ENCODE results near the gene IL15.
"Not testable (repeated sequence)": the region's sequence is repeated elsewhere in the genome, so short reads cannot be mapped to it uniquely, and the experiment has no call there.

IL15 gene

GRCh38 chr4:141645611-141646340 is 9.4 kb downstream of the IL15 start:
- in situ Hi-C loops (cut with MboI; ENCODE audit: low sequenced_read_pairs): no loop called here

- in situ Hi-C loops (cut with MboI; ENCODE audit: low sequenced_read_pairs): no loop called here
Observed at GRCh38 chr4:141646969-141647368, 10.6 kb downstream of the IL15 start.

GRCh38 chr4:141647966-141648365 is 11.6 kb downstream of the IL15 start:
- in situ Hi-C loops (cut with MboI; ENCODE audit: low sequenced_read_pairs): no loop called here

- in situ Hi-C loops (cut with MboI; ENCODE audit: low sequenced_read_pairs): no loop called here
Observed at GRCh38 chr4:141652161-141652778, 15.9 kb downstream of the IL15 start.

GRCh38 chr4:141654098-141654497 is 17.7 kb downstream of the IL15 start:
- in situ Hi-C loops (cut with MboI; ENCODE audit: low sequenced_read_pairs): no loop called here

GRCh38 chr4:141656031-141656430 is 19.6 kb downstream of the IL15 start:
- in situ Hi-C loops (cut with MboI; ENCODE audit: low sequenced_read_pairs): no loop called here

- in situ Hi-C loops (cut with MboI; ENCODE audit: low sequenced_read_pairs): no loop called here
Observed at GRCh38 chr4:141657550-141658250, 21.3 kb downstream of the IL15 start.

- in situ Hi-C loops (cut with MboI; ENCODE audit: low sequenced_read_pairs): no loop called here
Observed at GRCh38 chr4:141658309-141658708, 21.9 kb downstream of the IL15 start.

- in situ Hi-C loops (cut with MboI; ENCODE audit: low sequenced_read_pairs): no loop called here
Observed at GRCh38 chr4:141659539-141659938, 23.2 kb downstream of the IL15 start.

GRCh38 chr4:141660880-141661279 is 24.5 kb downstream of the IL15 start:
- in situ Hi-C loops (cut with MboI; ENCODE audit: low sequenced_read_pairs): no loop called here

GRCh38 chr4:141668200-141668910 is 32.0 kb downstream of the IL15 start:
- in situ Hi-C loops (cut with MboI; ENCODE audit: low sequenced_read_pairs): no loop called here

GRCh38 chr4:141669501-141669900 is 33.1 kb downstream of the IL15 start:
- in situ Hi-C loops (cut with MboI; ENCODE audit: low sequenced_read_pairs): no loop called here

- in situ Hi-C loops (cut with MboI; ENCODE audit: low sequenced_read_pairs): no loop called here
Observed at GRCh38 chr4:141675384-141675783, 39.0 kb downstream of the IL15 start.

- in situ Hi-C loops (cut with MboI; ENCODE audit: low sequenced_read_pairs): no loop called here
Observed at GRCh38 chr4:141676087-141676670, 39.8 kb downstream of the IL15 start.

- in situ Hi-C loops (cut with MboI; ENCODE audit: low sequenced_read_pairs): no loop called here
Observed at GRCh38 chr4:141680060-141680459, 43.7 kb downstream of the IL15 start.

GRCh38 chr4:141684785-141685184 is 48.4 kb downstream of the IL15 start:
- in situ Hi-C loops (cut with MboI; ENCODE audit: low sequenced_read_pairs): no loop called here

GRCh38 chr4:141686146-141686775 is 49.9 kb downstream of the IL15 start:
- in situ Hi-C loops (cut with MboI; ENCODE audit: low sequenced_read_pairs): no loop called here

GRCh38 chr4:141686879-141687278 is 50.5 kb downstream of the IL15 start:
- in situ Hi-C loops (cut with MboI; ENCODE audit: low sequenced_read_pairs): no loop called here

- in situ Hi-C loops (cut with MboI; ENCODE audit: low sequenced_read_pairs): not testable (repeated sequence)
Observed at GRCh38 chr4:141689726-141690296, 53.4 kb downstream of the IL15 start.

- in situ Hi-C loops (cut with MboI; ENCODE audit: low sequenced_read_pairs): not testable (repeated sequence)
Observed at GRCh38 chr4:141691247-141691646, 54.9 kb downstream of the IL15 start.
